GM23248 (cell line): ENCODE results near the gene LCTL. TPM values are rescaled to one million over a fixed set of nuclear protein-coding genes. Genes with fewer than 3 reads are reported as not detected.

Source experiments
- DNase-seq: peaks from one replicate; pipeline ENCODE4 v3.0.0-alpha.2; 2015
- H2AFZ ChIP-seq: fragments of 200-600 bp; sonication (generic); 2 replicates; pipeline ENCODE4 v1.6.1; 2016; ENCODE audit warnings: antibody characterized with exemption
- H3F3A ChIP-seq: fragments of 200-600 bp; sonication (generic); 2 replicates; pipeline ENCODE4 v1.6.1; 2016; ENCODE audit warnings: mild to moderate bottlenecking, antibody characterized with exemption, mixed run types; ENCODE audit not compliant: insufficient read depth
- H3K27ac ChIP-seq: fragments of 200-600 bp; sonication (generic); 2 replicates; pipeline ENCODE4 v1.5.1; 2016; ENCODE audit warnings: mild to moderate bottlenecking
- H3K27me3 ChIP-seq: fragments of 200-600 bp; sonication (generic); replicated peaks from 2 replicates; pipeline ENCODE4 v1.6.1; 2016; ENCODE audit warnings: mild to moderate bottlenecking; ENCODE audit not compliant: insufficient read depth
- H3K36me3 ChIP-seq: fragments of 200-600 bp; sonication (generic); 2 replicates; pipeline ENCODE4 v1.6.1; 2016; ENCODE audit warnings: low read depth, mild to moderate bottlenecking
- H3K4me1 ChIP-seq: fragments of 200-600 bp; sonication (generic); 2 replicates; pipeline ENCODE4 v1.6.1; 2016; ENCODE audit warnings: mild to moderate bottlenecking; ENCODE audit not compliant: insufficient read depth
- H3K4me2 ChIP-seq: fragments of 200-600 bp; sonication (generic); one replicate; pipeline ENCODE4 v1.6.1; 2016; ENCODE audit warnings: mild to moderate bottlenecking; ENCODE audit not compliant: unreplicated experiment
- H3K4me3 ChIP-seq: fragments of 200-600 bp; sonication (generic); 2 replicates; pipeline ENCODE4 v1.5.1; 2016; ENCODE audit warnings: mild to moderate bottlenecking
- H3K79me2 ChIP-seq: fragments of 200-600 bp; sonication (generic); 2 replicates; pipeline ENCODE4 v1.6.1; 2016; ENCODE audit warnings: mild to moderate bottlenecking; ENCODE audit not compliant: insufficient read depth
- H3K9ac ChIP-seq: fragments of 200-600 bp; sonication (generic); 2 replicates; pipeline ENCODE4 v1.6.1; 2016; ENCODE audit warnings: mild to moderate bottlenecking
- H3K9me2 ChIP-seq: fragments of 200-600 bp; sonication (generic); 2 replicates; pipeline ENCODE4 v1.6.1; 2016; ENCODE audit warnings: mixed run types, mild to moderate bottlenecking, moderate library complexity; ENCODE audit not compliant: insufficient read depth
- H3K9me3 ChIP-seq: fragments of 200-600 bp; sonication (generic); one replicate; pipeline ENCODE4 v1.6.1; 2017; ENCODE audit warnings: low read depth
- H4K20me1 ChIP-seq: fragments of 200-600 bp; sonication (generic); 2 replicates; pipeline ENCODE4 v1.6.0; 2016; ENCODE audit not compliant: insufficient read depth
- EZH2 ChIP-seq: fragments of 200-600 bp; sonication (generic); IDR thresholded peaks from 2 replicates; pipeline ENCODE4 v1.6.1; 2018; ENCODE audit warnings: antibody characterized with exemption, mild to moderate bottlenecking; ENCODE audit not compliant: insufficient read depth, poor library complexity, severe bottlenecking
- EZH2phosphoT487 ChIP-seq: fragments of 200-600 bp; sonication (generic); IDR thresholded peaks from 2 replicates; pipeline ENCODE4 v1.6.1; 2018; ENCODE audit warnings: antibody characterized with exemption, moderate library complexity, mild to moderate bottlenecking, low read depth; ENCODE audit not compliant: insufficient read depth
- WGBS, 2 experiments: methylation state at CpG; one replicate each; pipeline ENCODE4 v1.1.6; 2015 to 2017; ENCODE audit warnings: low lambda C conversion rate in 2 of 2, low coverage in 1 of 2; ENCODE audit errors: missing lambda C conversion rate in 2 of 2; 5-methylcytosine and 5-hydroxymethylcytosine counted together
- in situ Hi-C: fragments of 300-500 bp; cut with MboI; formaldehyde crosslinking; loops from 2 replicates; pipeline ENCODE4 v1.15.0; 2020
- polyA plus RNA-seq: library from polyadenylated mRNA; unstranded; fragments of >200 nt; fragmentation: Nextera tagmentation; extraction: Ambion mirVana; gene quantifications from 2 replicates; pipeline ENCODE4 v1.2.1, GENCODE V29; 2016
- total RNA-seq: library from RNA; depleted of rRNA; stranded (reverse); fragments of >200 nt; shearing (Covaris generic); gene quantifications from 2 replicates; pipeline ENCODE4 v1.2.3, GENCODE V29; 2014

Gene LCTL
- total and polyA plus RNA-seq, 2 experiments from 2014 or later: 0.68 TPM; not detected in 1

- no peak overlapping the region for H3K27ac ChIP-seq
- no peaks in the 10 kb centered on the region for H3K36me3 ChIP-seq
- peaks cover 26% of the 10 kb centered on the region for H3K4me1 ChIP-seq
- peak overlapping the region; percentile 63 for H2AFZ ChIP-seq
- H3K9ac ChIP-seq: no peak overlapping the region
- no peaks in the 10 kb centered on the region for H3K27me3 ChIP-seq
- TF ChIP-seq EZH2: no peak
- TF ChIP-seq EZH2phosphoT487: no peak
- DNase-seq: peak; percentile 54
- no peak overlapping the region for H3K4me3 ChIP-seq
- H3K79me2 ChIP-seq: no peaks in the 10 kb centered on the region
- in situ Hi-C loops: no loop called here
- H4K20me1 ChIP-seq: no peaks in the 10 kb centered on the region
- 46 to 48% methylated on average over 10 of the region's 10 CpGs for WGBS, 2 experiments
- peaks cover 15% of the 10 kb centered on the region for H3F3A ChIP-seq
- no peaks in the 10 kb centered on the region for H3K9me2 ChIP-seq
- no peaks in the 10 kb centered on the region for H3K9me3 ChIP-seq
- no peak overlapping the region for H3K4me2 ChIP-seq
These were observed 12.6 kb upstream of the LCTL start for GRCh38 chr15:66578286-66578875.

DNA sequence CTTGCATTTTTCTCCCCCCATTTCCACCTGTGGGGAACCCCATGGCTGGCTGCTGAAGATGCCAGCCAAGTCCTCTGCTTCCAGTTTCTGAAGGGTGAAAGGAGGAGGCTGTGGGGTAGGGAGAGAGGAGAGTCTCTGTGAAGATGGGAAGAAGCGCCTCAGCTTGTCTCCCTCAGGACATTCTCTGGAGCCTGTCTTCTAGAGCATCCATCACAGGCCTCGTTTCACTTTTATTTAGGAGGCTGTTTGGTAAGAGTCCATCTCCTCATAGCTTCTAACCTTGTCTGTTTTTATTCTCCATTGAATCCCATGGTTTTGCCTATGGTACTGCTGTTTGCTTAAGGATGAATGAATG is 8.8 kb upstream of the LCTL start:
- Histone ChIP-seq H3K4me3 (peak overlapping the region; percentile 33; the same call in 1 of the 2 replicates), H3K36me3 (no peaks in the 10 kb centered on the region), H3K9me2 (no peaks in the 10 kb centered on the region), H3K27ac (peak overlapping the region; percentile 74), H2AFZ (peak overlapping the region; percentile 47), H4K20me1 (no peaks in the 10 kb centered on the region), H3F3A (peaks cover 16% of the 10 kb centered on the region), H3K9me3 (no peaks in the 10 kb centered on the region), H3K4me2 (peak overlapping the region; percentile 64), H3K79me2 (no peaks in the 10 kb centered on the region), H3K4me1 (peaks cover 22% of the 10 kb centered on the region), H3K9ac (peak overlapping the region; percentile 42), H3K27me3 (no peaks in the 10 kb centered on the region)
- DNase-seq: no peak
- no peak for TF ChIP-seq EZH2phosphoT487
- TF ChIP-seq EZH2: no peak
- in situ Hi-C loops: no loop called here
- WGBS, 2 experiments: 5 to 18% methylated on average over 2 of the region's 2 CpGs

DNA sequence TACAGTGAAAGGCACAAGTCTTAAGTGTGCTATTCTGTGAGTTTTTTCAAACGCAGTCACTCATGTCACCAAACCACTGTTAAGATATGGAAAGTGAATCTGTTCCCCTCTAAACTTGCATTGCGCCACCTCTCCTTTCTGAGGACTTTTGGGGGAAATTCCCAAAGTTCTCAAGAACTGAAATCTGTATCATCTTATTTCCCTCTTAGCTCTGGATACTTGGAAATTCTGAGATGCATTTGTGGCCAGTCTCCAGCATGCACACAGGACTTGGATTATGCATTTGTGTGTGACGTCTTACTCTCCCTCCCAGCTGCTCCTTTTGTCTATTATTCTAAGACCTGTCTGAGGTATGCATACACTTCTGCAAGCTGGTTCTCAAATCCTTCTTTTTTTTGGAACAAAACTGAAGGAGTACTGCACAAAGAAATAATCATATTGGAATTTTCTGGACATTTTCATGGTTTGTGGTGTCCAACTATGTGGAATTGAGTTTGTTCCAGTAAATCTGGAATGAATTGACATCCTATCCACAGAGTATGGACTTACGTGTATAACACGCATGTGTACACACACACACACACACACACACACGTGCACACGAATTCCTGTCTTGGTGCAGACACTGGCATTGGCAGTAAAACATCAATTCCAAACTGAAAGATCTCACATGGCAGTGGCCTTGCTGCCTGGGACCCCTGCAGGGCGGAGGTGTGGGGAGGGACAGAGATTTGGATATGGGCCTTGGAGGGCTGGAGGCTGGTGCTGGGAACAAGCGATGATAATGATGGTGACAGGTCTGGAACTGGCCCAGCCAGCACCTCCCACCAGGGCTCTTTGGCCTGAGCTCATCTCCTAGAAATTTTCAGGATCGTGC is 8.2 kb upstream of the LCTL start:
- Histone ChIP-seq H3K79me2 (no peaks in the 10 kb centered on the region), H3F3A (peaks cover 16% of the 10 kb centered on the region), H4K20me1 (no peaks in the 10 kb centered on the region), H3K9me3 (no peaks in the 10 kb centered on the region), H3K9me2 (no peaks in the 10 kb centered on the region), H3K27ac (peak overlapping the region; percentile 74), H3K27me3 (no peaks in the 10 kb centered on the region), H3K4me2 (peak overlapping the region; percentile 64), H3K4me1 (peaks cover 22% of the 10 kb centered on the region), H3K36me3 (no peaks in the 10 kb centered on the region), H2AFZ (peak overlapping the region; percentile 47), H3K4me3 (peak overlapping the region; percentile 33; the same call in 1 of the 2 replicates), H3K9ac (peak overlapping the region; percentile 42)
- in situ Hi-C loops: no loop called here
- peak; percentile 82 for DNase-seq
- 11 to 13% methylated on average over 10 of the region's 10 CpGs for WGBS, 2 experiments
- TF ChIP-seq EZH2 (no peak), EZH2phosphoT487 (no peak)

DNA sequence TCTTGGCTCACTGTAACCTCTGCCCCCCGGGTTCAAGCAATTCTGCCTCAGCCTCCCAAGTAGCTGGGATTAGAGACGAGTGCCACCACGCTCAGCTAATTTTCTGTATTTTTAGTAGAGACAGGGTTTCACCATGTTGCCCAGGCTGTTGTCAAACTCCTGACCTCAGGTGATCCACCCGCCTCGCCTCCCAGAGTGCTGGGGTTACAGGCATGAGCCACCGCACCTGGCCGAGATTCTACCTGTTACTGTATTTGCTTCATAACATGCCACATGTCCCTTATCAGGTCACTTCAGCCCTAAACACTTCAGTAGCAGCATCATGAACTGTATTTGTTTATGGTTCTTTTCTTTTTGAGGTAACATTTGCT is 7.5 kb upstream of the LCTL start:
- no peak for DNase-seq
- TF ChIP-seq EZH2 (no peak), EZH2phosphoT487 (no peak)
- Histone ChIP-seq H3K4me1 (peaks cover 22% of the 10 kb centered on the region), H3K36me3 (no peaks in the 10 kb centered on the region), H2AFZ (no peak overlapping the region), H4K20me1 (no peaks in the 10 kb centered on the region), H3K79me2 (no peaks in the 10 kb centered on the region), H3K9me2 (no peaks in the 10 kb centered on the region), H3F3A (peaks cover 16% of the 10 kb centered on the region), H3K4me2 (peak overlapping the region; percentile 64), H3K4me3 (no peak overlapping the region), H3K27me3 (no peaks in the 10 kb centered on the region), H3K9me3 (no peaks in the 10 kb centered on the region), H3K27ac (peak overlapping the region; percentile 74), H3K9ac (peak overlapping the region; percentile 42; the same call in 1 of the 2 replicates)
- in situ Hi-C loops: no loop called here
- WGBS, 2 experiments: 92 to 93% methylated on average over 7 of the region's 7 CpGs
